ENCODE data around the gene KRT13. TPM values are rescaled to one million over a fixed set of nuclear protein-coding genes. Genes with fewer than 3 reads are reported as not detected.

The KRT13 gene
- total RNA-seq, 1 donor from 2014 or later: 2.9 TPM

DNA sequence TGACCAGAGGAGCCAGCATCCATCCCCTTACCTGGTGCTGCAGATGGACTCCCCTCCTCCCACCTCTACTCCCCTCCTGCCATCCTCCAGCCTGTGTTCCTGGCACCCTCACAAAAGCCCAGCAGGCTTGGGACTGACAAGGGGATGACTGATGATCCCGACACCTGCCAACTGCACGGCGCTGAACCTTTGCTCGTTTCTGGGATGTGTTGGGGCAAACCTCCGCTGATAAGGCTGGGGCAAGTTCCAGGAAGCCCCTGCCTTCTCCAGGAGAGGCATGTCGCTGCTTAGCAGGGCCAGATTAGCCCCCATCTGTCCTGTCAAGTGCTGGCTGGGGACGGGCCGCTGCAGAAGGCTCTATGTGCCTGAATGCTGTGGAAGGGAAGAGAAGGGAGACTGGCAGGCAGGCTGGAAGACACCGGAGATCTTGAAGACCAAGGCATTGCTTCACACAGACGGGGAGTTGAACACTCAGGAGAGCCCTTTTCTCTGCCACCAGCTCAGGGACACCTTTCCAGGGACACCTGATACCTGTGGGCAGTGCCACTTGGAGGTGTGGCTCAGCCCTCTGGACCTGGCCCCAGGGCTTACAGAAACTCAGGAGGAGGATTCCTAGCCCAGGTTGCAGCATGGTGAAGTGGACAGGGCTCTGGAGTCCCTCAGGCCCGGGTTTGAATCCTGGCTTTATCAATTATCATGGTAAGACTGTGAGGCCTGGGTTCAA lies 14.3 kb upstream of the KRT13 start:
- peak; percentile 17 for DNase-seq

DNA sequence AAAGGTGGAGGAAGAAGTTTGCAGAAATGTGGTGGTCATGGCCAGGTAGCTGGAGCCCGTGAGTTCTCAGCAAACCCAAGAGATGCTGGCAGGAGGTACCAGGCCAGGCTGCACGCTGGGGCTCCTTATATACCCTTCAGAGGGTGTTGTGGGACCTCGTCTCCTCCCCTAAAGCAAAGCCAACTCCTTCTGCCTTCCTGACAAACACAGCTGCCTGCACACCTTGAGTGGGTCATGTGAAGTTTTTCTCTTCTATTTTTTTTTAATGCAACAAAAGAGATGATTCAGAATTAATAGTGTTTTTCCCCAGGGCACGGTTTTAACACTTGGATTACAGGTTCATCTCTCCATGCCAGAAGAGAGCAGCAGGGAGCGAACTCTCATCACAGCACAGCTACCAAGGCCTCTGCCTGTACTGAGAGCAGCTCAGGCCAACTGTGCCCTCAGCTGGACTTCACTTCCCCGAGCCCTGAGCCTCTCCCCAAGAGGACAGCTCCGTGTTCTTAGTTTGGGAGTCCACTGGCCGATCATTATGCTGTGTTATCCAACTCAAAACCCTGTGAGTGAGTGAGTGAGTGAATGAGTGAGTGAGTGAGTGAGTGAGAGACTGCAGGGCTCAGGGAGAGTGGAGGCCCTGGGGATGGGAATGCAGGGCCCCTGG lies 13.5 kb upstream of the KRT13 start, which contains the start of gene KRT15:
KRT15 (minus strand) TSS at position 102 of the 661 bp plus-strand sequence; CDS start at position 39, 63 bp downstream.
- DNase-seq: no peak

DNA sequence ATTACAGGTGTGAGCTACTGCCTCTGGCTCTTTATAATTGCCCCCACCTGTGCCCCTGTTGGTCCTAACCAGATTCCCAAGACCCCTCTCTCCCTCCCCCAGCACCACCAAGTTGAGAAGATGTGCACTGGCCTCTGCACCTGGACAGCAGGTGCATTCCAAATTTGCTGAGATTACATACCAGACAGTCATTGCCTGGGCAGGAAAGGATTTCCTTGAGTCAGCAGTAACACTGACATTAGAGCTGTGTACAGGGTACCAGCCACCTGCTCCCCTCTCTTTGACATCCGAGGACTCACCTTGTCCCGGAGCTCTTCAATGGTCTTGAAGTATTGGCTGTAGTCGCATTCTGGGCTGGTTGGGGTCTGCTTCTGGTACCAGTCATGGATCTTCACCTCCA lies 12.6 kb upstream of the KRT13 start:
- no peak for DNase-seq

DNA sequence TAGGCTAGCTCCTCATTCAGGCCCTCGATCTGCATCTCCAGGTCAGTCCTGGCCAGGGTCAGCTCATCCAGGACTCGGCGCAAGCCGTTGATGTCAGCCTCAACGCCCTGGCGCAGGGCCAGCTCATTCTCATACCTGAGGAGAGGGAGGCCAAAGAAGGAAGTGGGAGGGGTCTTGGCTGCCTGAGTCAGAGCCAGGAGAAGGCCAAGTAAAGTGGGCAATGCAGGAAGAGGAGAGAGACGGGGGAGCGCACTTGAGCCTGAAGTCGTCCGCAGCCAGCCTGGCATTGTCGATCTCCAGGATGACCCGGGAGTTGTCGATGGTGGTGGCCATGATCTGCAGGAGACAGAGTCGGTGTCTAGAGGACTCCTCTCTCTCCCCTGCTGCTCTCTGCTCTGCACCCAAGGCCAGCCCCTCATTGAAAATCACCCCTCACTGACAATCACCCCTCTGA lies 11.4 kb upstream of the KRT13 start:
- no peak for DNase-seq

DNA sequence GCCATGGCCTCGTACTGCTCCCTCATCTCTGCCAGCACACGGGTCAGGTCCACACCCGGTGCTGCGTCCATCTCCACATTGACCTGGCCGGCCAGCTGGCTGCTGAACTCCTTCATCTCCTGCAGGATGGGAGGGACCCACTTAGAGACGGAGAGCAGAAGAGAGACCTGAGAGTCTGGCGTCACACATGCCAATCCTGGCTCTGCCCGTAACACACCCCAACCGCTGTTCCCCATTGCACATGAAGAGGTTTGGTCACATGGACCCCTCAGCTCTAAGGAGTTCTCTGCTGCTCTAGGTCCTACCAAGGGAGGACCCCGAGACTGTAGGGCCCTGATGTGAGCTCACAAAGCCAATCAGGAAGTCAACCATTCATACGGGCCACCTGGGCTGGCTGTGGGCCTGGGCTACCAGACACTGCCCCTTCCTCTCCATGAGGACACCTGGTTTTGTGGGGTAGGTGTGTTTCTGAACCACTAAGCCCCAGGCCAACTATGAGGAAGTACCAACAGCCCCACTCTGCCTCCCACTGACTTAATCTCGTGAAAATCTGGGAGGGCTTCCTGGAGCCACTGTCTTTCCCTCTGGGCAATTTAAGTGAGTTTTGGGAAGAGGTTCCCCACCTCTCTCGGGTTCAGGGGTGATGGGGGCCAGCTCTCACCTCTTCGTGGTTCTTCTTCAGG lies 10.9 kb upstream of the KRT13 start:
- DNase-seq: no peak

DNA sequence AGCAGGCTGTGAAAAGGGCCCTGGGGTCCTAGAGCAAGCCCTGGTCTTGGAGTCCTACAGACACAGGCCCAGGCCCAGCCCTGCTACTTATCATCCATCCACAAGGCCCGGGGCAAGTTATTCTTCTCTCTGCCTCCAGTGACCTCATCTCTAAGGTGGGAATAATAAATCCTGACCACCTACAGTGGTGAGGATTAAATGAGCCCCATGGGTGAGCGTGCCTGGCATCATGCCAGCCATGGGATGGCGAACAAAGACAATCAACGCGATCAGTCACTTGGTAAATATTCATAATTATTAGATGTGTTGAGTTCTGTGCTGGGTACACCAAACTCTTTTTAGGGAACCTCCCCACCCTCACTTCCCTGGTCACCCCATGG lies 7.7 kb upstream of the KRT13 start:
- no peak for DNase-seq

DNA sequence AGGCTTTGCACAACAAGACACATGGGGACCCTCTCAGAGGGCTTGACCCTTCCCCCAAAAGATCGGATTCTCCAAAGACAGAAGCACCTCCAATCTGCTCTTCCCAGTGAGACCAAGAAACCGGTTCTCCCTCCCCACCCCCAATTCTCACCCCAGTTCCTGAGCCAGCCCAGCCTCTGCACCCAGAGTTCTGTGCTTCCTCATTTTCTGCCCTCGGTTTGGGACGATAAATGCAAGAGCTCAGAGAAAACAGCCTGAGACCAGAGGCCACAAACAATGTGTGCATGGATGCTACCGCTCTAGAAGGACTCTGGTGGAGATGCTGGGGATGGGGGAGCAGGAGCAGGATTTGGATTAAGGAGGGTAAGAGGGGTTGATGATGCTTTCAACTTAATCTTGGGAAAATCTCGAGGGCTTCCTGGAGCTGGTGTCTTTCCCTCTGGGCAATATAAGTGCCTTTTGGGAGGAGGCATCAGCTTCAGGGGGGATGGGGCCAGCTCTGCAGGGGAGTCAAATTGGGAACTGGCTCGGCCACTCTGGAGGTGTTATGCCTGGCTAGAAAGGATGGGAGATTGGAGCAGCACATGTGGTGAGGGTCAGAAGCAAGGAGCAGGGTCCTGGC lies 7.2 kb upstream of the KRT13 start:
- no peak for DNase-seq

DNA sequence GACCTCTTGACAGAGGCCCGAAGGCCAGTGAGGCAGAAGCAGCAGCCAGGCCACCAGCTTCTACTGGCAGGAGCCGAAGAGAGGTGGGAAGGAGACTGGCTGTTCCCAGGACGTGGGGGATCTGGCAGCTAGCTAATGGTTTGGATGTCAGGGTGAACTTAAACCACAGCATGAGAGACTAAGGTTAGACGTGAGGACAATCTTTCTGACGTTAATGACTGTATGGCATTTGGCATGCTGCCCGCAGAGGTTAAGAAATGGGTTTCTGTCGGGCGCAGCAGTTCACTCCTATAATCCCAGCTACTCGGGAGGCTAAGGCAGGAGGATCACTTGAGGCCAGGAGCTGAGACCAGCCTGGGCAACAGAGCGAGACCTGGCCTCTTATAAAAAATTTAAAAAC lies 6.3 kb upstream of the KRT13 start:
- DNase-seq: no peak

DNA sequence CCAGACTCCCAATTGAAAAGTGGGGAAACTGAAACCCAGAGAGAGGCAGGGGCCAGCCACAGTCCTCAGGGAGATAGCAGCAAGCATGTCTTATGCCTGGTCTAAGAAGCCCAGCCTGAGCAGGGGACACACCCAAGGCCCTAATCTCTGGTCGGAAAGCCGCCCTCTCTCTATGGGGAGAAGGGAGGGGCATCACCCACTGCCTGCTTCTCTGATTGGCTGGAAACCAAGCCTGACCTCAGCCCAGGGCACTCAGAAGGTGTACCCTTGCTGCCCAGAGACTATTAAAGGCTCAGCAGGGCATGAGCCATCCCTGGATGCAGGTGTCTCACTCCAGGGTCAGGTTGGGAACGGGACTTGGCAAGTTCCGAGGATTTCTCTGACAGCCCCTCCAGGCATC lies 5.7 kb upstream of the KRT13 start:
- no peak for DNase-seq

DNA sequence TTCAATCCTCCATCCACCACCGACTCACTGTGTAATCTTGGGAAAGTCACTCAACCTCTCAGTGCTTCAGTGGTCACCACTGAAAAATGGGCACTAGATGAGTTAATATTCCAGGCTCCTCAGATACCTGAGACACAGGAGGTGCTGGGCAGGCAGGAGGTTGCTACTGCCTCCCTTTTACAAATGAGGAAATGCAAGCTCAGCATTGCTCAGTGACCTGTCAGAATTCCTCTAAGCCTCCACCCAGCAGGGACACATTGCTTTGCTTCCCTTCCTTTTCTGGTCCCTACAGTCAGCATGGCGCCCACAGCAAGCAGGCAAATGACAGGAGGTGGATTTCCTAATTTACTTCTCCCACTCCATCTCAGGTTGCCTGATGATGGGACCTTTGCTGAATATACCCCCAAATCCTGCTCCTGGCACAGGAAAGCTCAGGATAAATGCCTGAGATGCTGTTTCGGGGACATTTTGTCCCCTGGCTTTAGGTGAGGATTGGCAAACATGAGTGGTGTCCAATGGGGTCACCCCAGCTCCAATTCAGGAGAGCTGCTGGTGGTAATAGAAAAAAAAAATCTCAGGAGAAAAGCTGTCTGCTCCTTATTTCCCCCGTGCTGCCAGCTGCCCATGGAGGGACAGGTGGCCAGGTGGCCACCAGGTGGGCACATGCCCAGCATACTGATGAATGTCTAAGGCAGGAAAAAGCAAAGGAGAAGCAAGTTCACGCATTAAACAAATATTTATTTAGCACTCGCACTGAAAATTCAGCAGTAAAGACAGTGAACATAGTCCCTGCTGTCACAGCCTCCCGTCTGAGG lies 5.0 kb upstream of the KRT13 start:
- DNase-seq: no peak

DNA sequence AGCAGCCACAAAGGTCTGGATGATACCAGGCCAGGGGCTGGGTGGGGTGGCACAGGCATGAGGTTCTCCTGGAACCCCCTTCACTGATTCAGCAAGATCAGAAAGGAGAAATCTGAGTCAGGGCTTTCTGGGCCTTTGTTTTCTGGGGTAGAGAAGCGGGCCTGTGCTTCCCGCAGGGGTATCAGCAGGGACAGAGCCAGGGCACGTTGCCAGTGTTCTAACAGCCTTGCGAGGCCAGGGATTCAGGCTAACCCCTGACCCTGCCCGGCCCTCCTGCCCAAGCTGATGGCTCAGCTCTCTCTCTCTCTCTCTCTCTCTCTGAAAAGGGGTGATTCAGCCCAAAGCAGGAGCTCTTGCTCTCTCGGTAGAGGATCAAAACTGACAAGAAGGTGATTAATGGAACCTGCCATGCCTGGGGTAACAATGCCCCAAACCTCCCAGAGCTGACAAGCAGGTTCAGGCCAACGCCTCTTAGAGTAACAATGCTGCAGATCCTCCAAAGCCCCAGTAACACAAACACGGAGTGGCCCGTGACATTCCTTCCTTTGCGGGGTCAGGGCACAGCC lies 2.0 kb upstream of the KRT13 start:
- DNase-seq: no peak

DNA sequence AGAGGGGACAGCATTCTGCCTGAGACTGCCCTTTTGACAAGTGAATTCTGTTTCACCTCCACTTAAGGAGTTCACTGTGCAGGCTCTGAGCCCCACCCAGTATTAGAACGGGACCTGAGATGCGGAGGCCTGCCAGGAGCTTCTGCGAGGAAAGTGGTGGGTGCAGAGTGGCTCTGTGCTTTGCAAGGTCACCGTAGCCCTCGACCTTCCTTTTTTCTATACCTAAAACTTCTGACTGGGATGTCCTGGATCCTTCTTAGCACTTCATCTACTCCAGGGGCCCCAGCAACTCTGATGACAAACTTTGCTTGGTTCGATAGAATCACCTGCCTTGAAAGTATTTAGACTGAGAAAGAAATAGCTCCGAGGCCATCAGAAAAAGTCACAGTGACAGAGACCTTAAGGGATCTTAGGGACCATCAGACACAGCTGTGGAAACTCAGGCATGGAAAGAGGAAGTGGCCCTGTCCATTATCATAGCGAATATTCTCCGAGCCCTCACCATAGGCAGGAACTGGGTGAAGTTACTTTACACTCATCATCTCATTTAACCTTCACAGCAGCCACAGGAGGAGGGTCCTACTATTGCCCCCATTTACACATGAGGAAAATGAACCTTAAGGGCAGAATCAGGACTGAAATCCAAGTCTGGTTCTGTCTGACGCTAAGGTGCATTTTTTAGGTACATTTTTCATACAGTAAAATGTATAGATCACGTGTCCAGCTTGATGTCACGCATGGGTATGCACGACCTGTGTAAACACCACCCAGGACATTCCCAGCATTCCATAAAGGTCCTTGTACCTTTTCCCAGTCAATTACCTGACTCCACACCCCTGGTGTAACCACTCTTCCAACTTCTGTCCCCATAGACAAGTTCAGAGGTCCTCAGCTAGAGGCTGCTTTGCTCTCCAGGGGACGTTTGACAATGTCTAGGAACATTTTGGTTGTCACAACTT lies 676 bp upstream of the KRT13 start:
- DNase-seq: no peak

DNA sequence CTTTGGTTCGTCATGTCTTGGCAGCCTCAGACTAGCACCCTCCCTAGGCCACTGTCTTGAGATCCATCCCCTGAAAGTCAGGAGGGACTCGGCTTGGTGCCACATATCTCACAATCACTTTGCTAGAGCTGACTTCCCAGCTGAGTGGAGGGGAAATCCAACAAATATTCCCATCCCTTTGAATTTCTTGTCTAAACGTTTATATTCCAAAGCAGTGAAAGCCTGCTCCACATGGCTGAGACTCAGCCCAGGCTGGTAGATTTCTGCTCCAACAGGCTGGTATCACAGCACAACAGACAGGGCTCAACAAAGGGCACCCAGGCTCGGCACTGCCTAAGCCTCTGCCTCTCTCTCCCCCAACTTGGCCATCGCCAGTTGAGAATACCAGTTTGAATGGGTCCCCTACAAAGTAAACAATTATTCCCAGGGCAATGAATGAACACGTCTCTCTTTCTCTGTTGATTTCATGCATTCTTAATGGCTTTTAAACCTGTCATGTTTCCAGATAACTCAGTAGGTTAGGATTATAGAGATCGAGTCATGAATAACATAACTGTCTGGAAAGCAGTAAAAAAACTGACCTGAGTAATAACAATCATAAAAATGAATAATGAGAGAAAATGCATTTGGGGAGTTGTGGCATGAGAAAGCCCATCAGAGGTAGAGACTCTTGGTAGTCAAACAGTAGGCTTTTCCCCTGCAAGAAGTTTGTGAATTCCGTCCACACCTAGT lies 1.0 kb downstream of the KRT13 start:
- no peak for DNase-seq

DNA sequence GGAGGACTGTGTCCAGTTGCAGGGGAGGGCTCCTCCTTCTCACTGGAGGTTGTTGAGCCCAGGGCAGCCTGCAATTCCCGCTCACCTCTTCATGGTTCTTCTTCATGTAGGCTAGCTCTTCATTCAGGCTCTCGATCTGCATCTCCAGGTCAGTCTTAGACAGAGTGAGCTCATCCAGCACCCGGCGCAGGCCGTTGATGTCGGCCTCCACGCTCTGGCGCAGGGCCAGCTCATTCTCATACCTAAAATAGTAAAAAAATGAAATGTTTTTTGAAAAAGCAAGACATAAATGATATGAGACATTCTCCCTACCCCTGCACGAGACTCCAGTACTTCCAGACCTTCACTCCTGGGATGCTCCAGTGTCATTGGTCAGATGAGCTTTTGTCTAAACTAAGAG lies 2.2 kb downstream of the KRT13 start:
- DNase-seq: no peak

DNA sequence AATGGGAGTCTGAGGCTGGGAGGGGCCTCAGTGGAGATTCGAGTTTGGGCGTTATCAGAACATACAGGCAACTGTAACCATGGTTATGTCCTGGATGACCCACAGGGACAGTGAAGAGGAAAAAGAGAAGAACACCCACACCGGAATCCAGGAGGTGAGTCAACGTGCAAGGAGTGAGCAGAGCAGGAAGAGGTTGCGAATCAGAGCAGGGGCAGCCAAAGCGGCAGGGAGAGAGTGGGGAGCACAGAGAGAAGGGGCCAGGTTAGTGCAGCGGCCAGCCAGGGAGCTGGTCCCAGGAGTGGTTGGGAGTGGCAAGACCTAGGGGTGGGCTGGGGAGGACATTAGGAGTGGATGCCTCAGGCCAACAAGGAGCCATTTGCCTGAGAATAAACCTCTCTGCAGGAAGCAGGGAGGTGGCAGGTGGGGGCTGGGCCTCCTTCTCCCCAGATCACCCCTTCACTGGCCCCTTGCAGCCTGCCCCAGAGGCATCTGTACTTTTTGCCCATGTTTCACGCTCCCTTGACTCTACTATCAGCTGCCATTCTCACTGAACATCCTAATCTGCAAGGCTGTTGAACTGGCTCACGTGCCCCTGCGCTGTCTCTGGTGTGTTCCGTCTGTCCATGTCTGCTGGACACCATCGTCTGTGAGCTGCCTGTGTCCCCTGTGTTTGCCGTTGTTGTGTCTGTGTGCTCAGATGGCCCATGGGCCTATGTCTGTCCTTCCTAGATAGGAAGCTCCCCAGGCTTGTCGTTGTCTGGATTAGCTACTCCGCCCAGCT lies 5.1 kb downstream of the KRT13 start:
- DNase-seq: no peak

DNA sequence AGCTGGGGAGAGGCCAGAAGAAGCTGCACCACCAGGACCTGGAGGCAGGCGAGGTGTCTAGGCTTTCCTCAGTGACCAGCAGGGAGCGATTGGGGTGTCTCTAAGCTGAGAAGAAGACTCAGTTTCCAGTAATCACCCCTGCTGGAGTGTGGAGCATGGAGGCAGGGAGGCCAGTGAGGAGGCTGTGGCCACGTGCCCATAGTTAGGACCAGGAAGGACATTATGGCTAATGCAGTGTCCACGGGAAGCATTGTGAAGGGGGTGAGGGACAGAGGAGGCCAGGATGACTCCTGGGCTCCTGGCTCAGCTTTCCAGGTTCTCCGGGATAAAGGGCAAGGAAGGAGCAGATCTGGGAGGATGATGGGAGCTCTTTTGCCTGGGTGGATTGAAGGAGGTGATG lies 5.7 kb downstream of the KRT13 start:
- no peak for DNase-seq

DNA sequence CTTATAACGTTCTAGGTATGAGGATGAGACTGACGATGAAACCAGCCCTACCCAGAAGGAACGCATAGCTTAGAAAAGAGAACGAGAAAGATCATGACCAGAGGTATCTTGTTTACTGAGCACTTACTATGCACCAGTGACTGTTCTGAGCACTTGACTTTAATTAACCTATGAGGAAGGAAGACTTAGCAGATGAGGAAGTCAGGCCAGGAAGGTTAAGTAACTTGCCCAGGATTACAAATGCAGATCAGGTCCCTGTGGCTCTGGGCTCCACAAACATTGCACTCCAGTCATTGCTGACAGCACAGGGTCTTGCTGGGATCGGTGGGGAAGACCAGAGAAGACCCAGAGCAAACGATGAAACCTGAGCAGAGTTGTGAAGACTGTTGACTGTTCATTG lies 7.1 kb downstream of the KRT13 start:
- no peak for DNase-seq

DNA sequence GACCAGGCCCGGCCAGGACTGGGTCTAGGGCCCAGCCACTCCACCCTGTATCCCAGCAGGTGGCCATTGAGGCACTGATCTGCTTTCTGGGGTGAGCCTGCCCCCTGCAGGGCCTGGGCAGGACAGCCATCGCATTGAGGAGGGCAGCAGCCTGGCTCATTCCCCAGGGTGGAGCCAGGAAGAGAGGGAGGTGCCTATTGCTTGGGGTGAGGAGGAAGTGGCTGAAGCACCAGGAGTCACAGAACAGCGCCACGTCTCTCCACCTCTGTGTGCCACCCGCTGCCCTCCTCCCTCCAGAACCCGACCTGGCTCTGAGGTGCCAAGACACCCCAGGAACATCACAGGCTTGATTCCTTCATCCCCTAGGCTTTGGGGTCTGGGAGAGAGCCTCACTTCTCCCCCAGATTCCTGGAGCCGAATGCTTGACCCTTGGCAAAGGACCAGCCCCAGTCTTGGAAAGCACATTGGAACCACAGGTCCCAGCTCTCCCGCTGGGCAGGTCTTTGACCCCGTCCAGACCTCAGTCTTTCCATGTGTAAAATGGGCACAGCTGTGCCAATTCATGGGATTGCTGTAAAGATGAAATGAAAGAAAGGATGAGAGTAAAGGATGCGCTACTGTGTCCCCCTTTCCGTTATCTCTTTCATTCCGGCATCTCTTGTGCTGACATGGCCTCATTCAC lies 8.5 kb downstream of the KRT13 start:
- DNase-seq: no peak

Data from skin of body (tissue), 2 donors.